Measurements from ENCODE around the gene PTPRK.

Gene PTPRK

DNA sequence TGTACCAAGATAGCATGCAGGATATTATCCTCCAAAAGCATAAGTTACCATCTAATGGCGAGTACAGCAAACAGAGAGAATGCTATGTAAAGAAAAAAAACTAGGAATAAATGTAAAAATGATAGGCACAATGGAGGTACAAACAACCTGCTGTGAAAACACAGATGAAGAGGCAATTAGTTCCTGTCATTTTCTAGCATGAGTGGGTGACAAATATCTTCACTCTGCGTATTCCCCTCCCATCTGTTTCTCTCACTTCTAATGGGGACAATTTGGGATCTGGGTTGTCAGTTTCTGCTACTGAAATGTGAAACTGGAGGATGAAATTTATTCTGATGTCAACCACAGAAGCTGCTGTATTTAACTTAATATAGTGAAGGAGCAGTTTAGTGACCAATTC, 11.7 kb upstream of the PTPRK start:
- Histone ChIP-seq H3K4me3 (ENCODE audit: low read depth, low read length) (no peak overlapping the region), H3K36me3 (ENCODE audit: control insufficient read depth, insufficient read depth, low read length) (no peaks in the 10 kb centered on the region), H3K9ac (no peak overlapping the region), H3K79me2 (no peaks in the 10 kb centered on the region), H3K4me1 (no peaks in the 10 kb centered on the region), H3K4me2 (ENCODE audit: low read length) (no peak overlapping the region), H3K27ac (no peak overlapping the region), H3K27me3 (ENCODE audit: control insufficient read depth, insufficient read depth, low read length) (no peaks in the 10 kb centered on the region), H3K9me3 (ENCODE audit: control insufficient read depth, low read length) (no peaks in the 10 kb centered on the region), H2AFZ (no peak overlapping the region)
- TF ChIP-seq, protein P1, sequence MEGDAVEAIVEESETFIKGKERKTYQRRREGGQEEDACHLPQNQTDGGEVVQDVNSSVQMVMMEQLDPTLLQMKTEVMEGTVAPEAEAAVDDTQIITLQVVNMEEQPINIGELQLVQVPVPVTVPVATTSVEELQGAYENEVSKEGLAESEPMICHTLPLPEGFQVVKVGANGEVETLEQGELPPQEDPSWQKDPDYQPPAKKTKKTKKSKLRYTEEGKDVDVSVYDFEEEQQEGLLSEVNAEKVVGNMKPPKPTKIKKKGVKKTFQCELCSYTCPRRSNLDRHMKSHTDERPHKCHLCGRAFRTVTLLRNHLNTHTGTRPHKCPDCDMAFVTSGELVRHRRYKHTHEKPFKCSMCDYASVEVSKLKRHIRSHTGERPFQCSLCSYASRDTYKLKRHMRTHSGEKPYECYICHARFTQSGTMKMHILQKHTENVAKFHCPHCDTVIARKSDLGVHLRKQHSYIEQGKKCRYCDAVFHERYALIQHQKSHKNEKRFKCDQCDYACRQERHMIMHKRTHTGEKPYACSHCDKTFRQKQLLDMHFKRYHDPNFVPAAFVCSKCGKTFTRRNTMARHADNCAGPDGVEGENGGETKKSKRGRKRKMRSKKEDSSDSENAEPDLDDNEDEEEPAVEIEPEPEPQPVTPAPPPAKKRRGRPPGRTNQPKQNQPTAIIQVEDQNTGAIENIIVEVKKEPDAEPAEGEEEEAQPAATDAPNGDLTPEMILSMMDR (IDR thresholded peaks at IDR 0.05): no peak

DNA sequence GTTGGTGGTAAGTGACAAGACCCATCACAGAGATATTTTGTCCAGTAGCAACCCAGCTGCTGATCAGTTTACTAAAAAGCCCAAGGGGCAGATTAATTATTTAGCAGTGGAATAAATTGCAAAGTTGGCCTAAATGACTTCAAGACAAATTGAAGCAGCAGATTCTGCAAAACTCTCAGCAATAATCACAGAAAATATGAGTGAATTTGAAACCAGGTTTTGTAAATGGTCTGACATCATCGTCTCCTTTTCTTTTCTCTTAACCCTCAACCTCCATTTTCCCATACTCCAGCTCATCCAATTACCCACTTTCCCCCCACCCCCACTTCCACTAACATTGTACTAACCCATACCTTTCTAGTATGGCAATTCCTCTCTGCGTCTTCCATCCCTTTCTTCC, 11.3 kb upstream of the PTPRK start:
- Histone ChIP-seq H3K4me2 (ENCODE audit: low read length) (no peak overlapping the region), H3K9ac (no peak overlapping the region), H3K4me1 (no peaks in the 10 kb centered on the region)

DNA sequence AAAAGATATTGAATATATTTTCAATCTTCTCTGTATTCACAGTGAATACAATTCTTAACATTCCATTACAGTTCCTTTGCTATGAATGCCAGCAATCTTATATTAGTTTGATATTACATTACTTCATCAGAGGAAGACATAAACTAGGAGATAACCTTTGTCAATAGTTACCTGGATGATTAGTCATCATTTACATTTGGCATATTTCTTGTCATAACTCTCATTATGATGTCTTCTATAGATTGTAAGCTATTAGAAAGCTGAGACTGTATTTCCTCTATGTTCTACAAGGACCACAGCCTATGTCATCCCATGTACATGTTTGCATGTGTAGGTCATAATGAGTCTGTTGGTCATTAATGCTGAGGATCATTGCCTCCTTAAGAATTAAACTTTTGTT, 7.8 kb upstream of the PTPRK start:
- Histone ChIP-seq H3K9ac (no peak overlapping the region), H3K4me1 (no peaks in the 10 kb centered on the region), H3K4me3 (ENCODE audit: low read depth, low read length) (no peak overlapping the region), H3K36me3 (ENCODE audit: control insufficient read depth, insufficient read depth, low read length) (no peaks in the 10 kb centered on the region), H2AFZ (no peak overlapping the region), H3K79me2 (no peaks in the 10 kb centered on the region), H3K27ac (no peak overlapping the region), H3K9me3 (ENCODE audit: control insufficient read depth, low read length) (no peaks in the 10 kb centered on the region), H3K4me2 (ENCODE audit: low read length) (no peak overlapping the region), H3K27me3 (ENCODE audit: control insufficient read depth, insufficient read depth, low read length) (no peaks in the 10 kb centered on the region)
- TF ChIP-seq, protein P1 (IDR thresholded peaks at IDR 0.05): no peak

More for the DNA sequence above, 11.3 kb upstream of the PTPRK start:
- Histone ChIP-seq H3K27ac (no peak overlapping the region), H3K4me3 (ENCODE audit: low read depth, low read length) (no peak overlapping the region), H3K36me3 (ENCODE audit: control insufficient read depth, insufficient read depth, low read length) (no peaks in the 10 kb centered on the region), H3K9me3 (ENCODE audit: control insufficient read depth, low read length) (no peaks in the 10 kb centered on the region), H3K79me2 (no peaks in the 10 kb centered on the region), H2AFZ (no peak overlapping the region), H3K27me3 (ENCODE audit: control insufficient read depth, insufficient read depth, low read length) (no peaks in the 10 kb centered on the region)
- TF ChIP-seq, protein P1 (IDR thresholded peaks at IDR 0.05): no peak

DNA sequence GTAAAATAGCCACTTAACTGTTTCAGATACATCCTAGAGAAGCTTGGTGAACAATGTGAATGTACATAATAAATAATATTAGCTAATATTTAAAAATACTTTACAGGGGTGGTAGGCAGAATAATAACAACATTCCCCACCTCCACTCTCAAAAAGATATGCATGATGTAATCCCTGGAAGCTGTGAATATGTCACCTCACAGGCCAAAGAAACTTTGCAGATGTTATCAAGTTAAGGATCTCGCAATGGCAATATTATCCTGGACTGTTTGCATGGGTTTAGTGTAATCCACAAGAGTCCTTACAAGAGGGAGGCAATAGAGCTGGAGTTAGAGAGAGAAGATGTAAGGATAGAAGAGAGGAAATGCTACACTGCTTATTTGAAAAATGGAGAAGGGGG, 7.0 kb upstream of the PTPRK start:
- TF ChIP-seq, protein P1 (IDR thresholded peaks at IDR 0.05): no peak
- no peak overlapping the region for H3K4me2 ChIP-seq (ENCODE audit: low read length)

DNA sequence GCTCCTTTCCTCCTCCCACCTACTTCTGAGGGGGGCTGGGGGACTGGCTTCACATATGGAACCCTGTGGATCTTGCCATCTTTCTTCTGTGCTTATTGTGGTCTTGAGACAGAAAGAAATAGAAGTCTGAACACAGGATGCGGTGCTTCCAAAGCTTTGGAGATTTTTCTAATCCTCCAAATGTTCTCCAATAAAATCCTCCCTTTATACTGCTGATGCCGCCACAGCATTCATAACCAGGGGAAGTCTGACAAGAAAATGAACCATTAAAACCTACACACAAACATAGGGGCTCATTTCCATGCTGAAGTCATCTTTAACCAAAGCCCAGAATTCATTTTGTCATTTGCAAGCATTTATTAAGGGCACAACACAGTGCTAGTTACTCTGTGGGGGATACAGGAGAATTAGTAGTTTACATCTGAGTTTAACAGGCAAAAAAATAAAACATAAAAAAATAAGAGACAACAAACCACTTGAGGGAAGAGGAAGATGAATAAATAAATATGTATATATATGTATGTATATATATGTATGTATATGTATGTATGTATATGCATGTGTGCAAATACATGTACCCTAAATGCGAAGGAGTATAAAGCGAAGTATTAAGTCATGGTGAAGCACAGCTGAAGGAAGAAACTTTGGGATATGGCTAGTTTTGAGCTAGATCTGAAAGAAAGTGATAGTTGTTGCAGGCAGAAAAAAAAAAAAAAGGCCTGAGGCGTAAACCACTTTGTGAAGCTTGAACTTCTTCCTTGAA, 5.9 kb upstream of the PTPRK start:
- Histone ChIP-seq H3K27ac (no peak overlapping the region), H3K4me1 (no peaks in the 10 kb centered on the region), H2AFZ (no peak overlapping the region), H3K9ac (no peak overlapping the region), H3K79me2 (no peaks in the 10 kb centered on the region), H3K4me2 (ENCODE audit: low read length) (no peak overlapping the region), H3K9me3 (ENCODE audit: control insufficient read depth, low read length) (no peaks in the 10 kb centered on the region), H3K36me3 (ENCODE audit: control insufficient read depth, insufficient read depth, low read length) (no peaks in the 10 kb centered on the region), H3K4me3 (ENCODE audit: low read depth, low read length) (no peak overlapping the region), H3K27me3 (ENCODE audit: control insufficient read depth, insufficient read depth, low read length) (no peaks in the 10 kb centered on the region)
- TF ChIP-seq, protein P1 (IDR thresholded peaks at IDR 0.05): no peak

More for the DNA sequence above, 7.0 kb upstream of the PTPRK start:
- H3K9ac ChIP-seq: no peak overlapping the region
- H3K9me3 ChIP-seq (ENCODE audit: control insufficient read depth, low read length): no peaks in the 10 kb centered on the region
- no peaks in the 10 kb centered on the region for H3K27me3 ChIP-seq (ENCODE audit: control insufficient read depth, insufficient read depth, low read length)
- no peaks in the 10 kb centered on the region for H3K4me1 ChIP-seq
- no peaks in the 10 kb centered on the region for H3K79me2 ChIP-seq
- no peak overlapping the region for H3K4me3 ChIP-seq (ENCODE audit: low read depth, low read length)
- H2AFZ ChIP-seq: no peak overlapping the region
- H3K36me3 ChIP-seq (ENCODE audit: control insufficient read depth, insufficient read depth, low read length): no peaks in the 10 kb centered on the region
- H3K27ac ChIP-seq: no peak overlapping the region

Measured in parathyroid adenoma (tissue), 2 donors.